NCI-H226 (cell line): ENCODE results near the gene ARID5A.
A peak's percentile ranks its signal among the peaks of the same experiment; 100 is the strongest.
"Not testable (repeated sequence)": the region's sequence is repeated elsewhere in the genome, so short reads cannot be mapped to it uniquely, and the experiment has no call there.

Experiments used
- DNase-seq: peaks from one replicate; pipeline ENCODE4 v3.0.0-alpha.2; 2015

Gene ARID5A

GRCh38 chr2:96536445-96537065 lies at the start of gene ARID5A:
Gene ARID5A, plus strand, starts transcription at chr2:96536752. Its CDS starts 75 bp downstream, at chr2:96536827.
- DNase-seq, result peak; percentile 88

- no peak for DNase-seq
Measured at GRCh38 chr2:96489261-96489660, 47.3 kb upstream of the ARID5A start.

GRCh38 chr2:96489663-96490062 lies 46.9 kb upstream of the ARID5A start:
- no peak for DNase-seq

GRCh38 chr2:96491860-96492497 lies 44.6 kb upstream of the ARID5A start:
- DNase-seq, result no peak

- DNase-seq, result no peak
Measured at GRCh38 chr2:96493072-96493471, 43.5 kb upstream of the ARID5A start.

- DNase-seq, result no peak
Measured at GRCh38 chr2:96494188-96494587, 42.4 kb upstream of the ARID5A start.

GRCh38 chr2:96495982-96496629 lies 40.4 kb upstream of the ARID5A start:
- DNase-seq, result no peak

GRCh38 chr2:96498021-96498431 lies 38.5 kb upstream of the ARID5A start:
- no peak for DNase-seq

GRCh38 chr2:96498611-96499010 lies 37.9 kb upstream of the ARID5A start:
- DNase-seq, result not testable (repeated sequence)

GRCh38 chr2:96499061-96499960 lies 37.2 kb upstream of the ARID5A start:
- DNase-seq, result no peak

GRCh38 chr2:96500385-96501066 lies 36.0 kb upstream of the ARID5A start:
- no peak for DNase-seq

GRCh38 chr2:96501471-96501874 lies 35.1 kb upstream of the ARID5A start:
- no peak for DNase-seq

GRCh38 chr2:96501886-96502810 lies 34.4 kb upstream of the ARID5A start:
- DNase-seq, result no peak

GRCh38 chr2:96502891-96503636 lies 33.5 kb upstream of the ARID5A start:
- peak; percentile 53 for DNase-seq

- DNase-seq, result no peak
Measured at GRCh38 chr2:96503637-96504243, 32.8 kb upstream of the ARID5A start.

GRCh38 chr2:96505231-96505889 lies 31.2 kb upstream of the ARID5A start, which contains the start of gene NEURL3:
Gene NEURL3, minus strand, starts transcription at chr2:96505357. Its CDS starts 71 bp downstream, at chr2:96505286.
- peak; percentile 83 for DNase-seq

- no peak for DNase-seq
Measured at GRCh38 chr2:96506016-96506906, 30.3 kb upstream of the ARID5A start.

- DNase-seq, result no peak
Measured at GRCh38 chr2:96506907-96507240, 29.7 kb upstream of the ARID5A start.
